ENCODE measurements around the gene KIF6. TPM values are rescaled to one million over a fixed set of nuclear protein-coding genes. Genes with fewer than 3 reads are reported as not detected.

The KIF6 gene
- total RNA-seq, 2 donors from 2014 or later = 0.09 to 0.97 TPM

- intact Hi-C loops (cut with DNase I) = no loop called here
- Histone ChIP-seq H3K4me1 (replicated peaks) (no peaks in the 10 kb centered on the region), H3K9me3 (no peaks in the 10 kb centered on the region), H3K27me3 (replicated peaks; ENCODE audit: insufficient read depth) (no peaks in the 10 kb centered on the region), H3K36me3 (no peaks in the 10 kb centered on the region), H3K27ac (no peak overlapping the region), H3K4me3 (no peak overlapping the region)
- DNase-seq (ENCODE audit: low spot score) = no peak
- TF ChIP-seq POLR2A (IDR thresholded peaks at IDR 0.05) (no peak), POLR2AphosphoS5 (IDR thresholded peaks at IDR 0.05) (no peak)
- TF ChIP-seq, protein P1, sequence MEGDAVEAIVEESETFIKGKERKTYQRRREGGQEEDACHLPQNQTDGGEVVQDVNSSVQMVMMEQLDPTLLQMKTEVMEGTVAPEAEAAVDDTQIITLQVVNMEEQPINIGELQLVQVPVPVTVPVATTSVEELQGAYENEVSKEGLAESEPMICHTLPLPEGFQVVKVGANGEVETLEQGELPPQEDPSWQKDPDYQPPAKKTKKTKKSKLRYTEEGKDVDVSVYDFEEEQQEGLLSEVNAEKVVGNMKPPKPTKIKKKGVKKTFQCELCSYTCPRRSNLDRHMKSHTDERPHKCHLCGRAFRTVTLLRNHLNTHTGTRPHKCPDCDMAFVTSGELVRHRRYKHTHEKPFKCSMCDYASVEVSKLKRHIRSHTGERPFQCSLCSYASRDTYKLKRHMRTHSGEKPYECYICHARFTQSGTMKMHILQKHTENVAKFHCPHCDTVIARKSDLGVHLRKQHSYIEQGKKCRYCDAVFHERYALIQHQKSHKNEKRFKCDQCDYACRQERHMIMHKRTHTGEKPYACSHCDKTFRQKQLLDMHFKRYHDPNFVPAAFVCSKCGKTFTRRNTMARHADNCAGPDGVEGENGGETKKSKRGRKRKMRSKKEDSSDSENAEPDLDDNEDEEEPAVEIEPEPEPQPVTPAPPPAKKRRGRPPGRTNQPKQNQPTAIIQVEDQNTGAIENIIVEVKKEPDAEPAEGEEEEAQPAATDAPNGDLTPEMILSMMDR (IDR thresholded peaks at IDR 0.05) = no peak
- 70% methylated on average over 5 of the region's 5 CpGs for WGBS
Measured at GRCh38 chr6:39769012-39769411, 43.8 kb upstream of the KIF6 start.

GRCh38 chr6:39765508-39766065, 40.4 kb upstream of the KIF6 start:
- TF ChIP-seq POLR2AphosphoS5 (IDR thresholded peaks at IDR 0.05) (no peak), POLR2A (IDR thresholded peaks at IDR 0.05) (no peak)
- TF ChIP-seq, protein P1 (IDR thresholded peaks at IDR 0.05) = no peak
- no peak for DNase-seq (ENCODE audit: low spot score)
- 23% methylated on average over 3 of the region's 3 CpGs for WGBS
- Histone ChIP-seq H3K27me3 (replicated peaks; ENCODE audit: insufficient read depth) (no peaks in the 10 kb centered on the region), H3K4me3 (no peak overlapping the region), H3K36me3 (no peaks in the 10 kb centered on the region), H3K4me1 (replicated peaks) (no peaks in the 10 kb centered on the region), H3K27ac (no peak overlapping the region), H3K9me3 (no peaks in the 10 kb centered on the region)
- intact Hi-C loops (cut with DNase I) = no loop called here

DNA sequence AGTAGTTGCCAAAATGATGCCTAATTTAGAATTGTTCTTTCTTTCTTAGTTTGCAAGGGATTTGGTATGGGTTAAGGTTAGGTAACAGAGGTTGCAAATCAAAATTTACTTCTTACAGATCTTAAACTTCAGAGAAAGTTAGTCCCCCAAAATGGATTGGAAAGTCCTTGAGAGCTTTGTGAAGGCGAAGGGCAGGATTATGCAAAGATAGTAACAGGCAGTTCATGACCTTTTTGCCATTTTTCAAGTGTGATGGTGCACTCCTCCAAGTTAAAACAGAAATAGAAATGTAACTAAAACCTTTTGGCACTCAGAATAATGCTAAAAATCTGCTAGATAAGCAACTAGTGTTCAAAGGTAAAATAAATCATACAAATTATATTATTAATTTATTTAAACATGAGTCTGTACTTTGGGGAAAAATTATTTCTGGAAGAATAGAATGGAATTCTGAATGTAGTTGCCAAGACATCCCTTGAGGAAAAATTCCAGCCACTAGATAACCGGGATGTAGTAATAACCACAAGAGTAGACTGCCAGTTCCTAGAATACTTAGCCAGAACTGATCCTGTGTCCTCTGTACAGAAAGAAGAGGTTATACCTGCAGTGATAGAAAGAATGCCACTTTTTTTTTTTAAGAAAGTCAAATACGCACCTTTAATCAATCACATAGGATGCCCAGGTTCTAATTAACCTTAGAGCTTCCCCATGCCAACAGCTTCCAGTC, 35.2 kb upstream of the KIF6 start:
- Histone ChIP-seq H3K27ac (no peak overlapping the region), H3K4me3 (no peak overlapping the region), H3K9me3 (no peaks in the 10 kb centered on the region), H3K27me3 (replicated peaks; ENCODE audit: insufficient read depth) (no peaks in the 10 kb centered on the region), H3K4me1 (replicated peaks) (no peaks in the 10 kb centered on the region), H3K36me3 (no peaks in the 10 kb centered on the region)
- no peak for DNase-seq (ENCODE audit: low spot score)
- TF ChIP-seq, protein P1 (IDR thresholded peaks at IDR 0.05) = no peak
- TF ChIP-seq POLR2AphosphoS5 (IDR thresholded peaks at IDR 0.05) (no peak), POLR2A (IDR thresholded peaks at IDR 0.05) (no peak)
- WGBS = 62% methylated on average over 3 of the region's 3 CpGs
- intact Hi-C loops (cut with DNase I) = no loop called here

DNA sequence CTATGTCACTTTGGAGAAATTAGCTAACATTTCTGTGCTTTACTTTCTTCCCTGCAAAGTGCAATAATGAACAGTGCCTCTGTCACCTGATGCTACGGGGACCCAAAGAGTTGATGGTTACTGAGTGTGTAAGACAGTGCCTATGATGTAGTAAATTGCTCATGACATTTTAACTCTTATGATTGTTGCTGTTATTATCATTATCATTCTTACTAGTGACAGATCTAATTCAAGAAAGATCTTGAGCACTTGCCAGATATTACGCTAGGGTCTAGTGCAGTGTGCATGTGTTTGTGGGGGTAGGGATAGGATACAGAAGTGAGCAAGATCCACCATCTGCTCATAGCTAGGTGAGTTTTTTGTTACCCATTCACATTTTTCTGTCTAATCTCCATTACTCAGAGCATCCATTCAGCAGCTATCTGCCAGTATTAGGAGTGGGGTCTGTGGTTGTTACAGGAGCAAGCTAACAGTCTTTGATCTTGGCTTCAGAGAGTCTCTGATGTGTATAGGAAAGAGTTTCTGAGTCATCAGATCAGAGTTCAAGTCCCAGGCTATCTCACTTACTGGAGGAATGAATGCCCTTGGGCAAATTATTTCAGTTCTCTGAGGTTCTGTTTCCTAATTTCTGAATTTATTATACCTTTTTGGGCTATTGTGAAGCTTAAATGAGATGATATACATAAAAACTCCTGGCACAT, 33.8 kb upstream of the KIF6 start:
- no peaks in the 10 kb centered on the region for H3K36me3 ChIP-seq
- H3K4me1 ChIP-seq (replicated peaks) = no peaks in the 10 kb centered on the region
- H3K27ac ChIP-seq = no peak overlapping the region
- no peaks in the 10 kb centered on the region for H3K9me3 ChIP-seq
- WGBS = 79% methylated on average over 2 of the region's 2 CpGs
- H3K27me3 ChIP-seq (replicated peaks; ENCODE audit: insufficient read depth) = no peaks in the 10 kb centered on the region
- DNase-seq (ENCODE audit: low spot score) = no peak
- no peak overlapping the region for H3K4me3 ChIP-seq
- TF ChIP-seq, protein P1 (IDR thresholded peaks at IDR 0.05) = no peak
- TF ChIP-seq POLR2AphosphoS5 (IDR thresholded peaks at IDR 0.05) = no peak
- TF ChIP-seq POLR2A (IDR thresholded peaks at IDR 0.05) = no peak
- intact Hi-C loops (cut with DNase I) = loop anchor here (10.0 kb wide), 1 partner anchor 264 kb away; no protein-coding TSS in a partner anchor
